T47D (cell line): ENCODE measurements around the gene ZC3H7A.
"Not testable (repeated sequence)": the region's sequence is repeated elsewhere in the genome, so short reads cannot be mapped to it uniquely, and the experiment has no call there.

Experiments
- DNase-seq, 2 experiments: peaks; one replicate each; pipeline versions ENCODE4 v3.0.0 to v3.0.0-alpha.2; 2011 to 2012; ENCODE audit warnings: low read depth in 1 of 2, low spot score in 1 of 2
- JUND ChIP-seq: IDR thresholded peaks from 2 replicates; pipeline ENCODE4 v1.6.1; 2012; ENCODE audit warnings: low read depth
- in situ Hi-C: cut with HindIII; loops from 2 replicates; pipeline ENCODE4 v1.10.0; 2016; ENCODE audit warnings: low sequenced_read_pairs, low pct_unique_long_range_greater_than_20kb

The ZC3H7A gene

DNA sequence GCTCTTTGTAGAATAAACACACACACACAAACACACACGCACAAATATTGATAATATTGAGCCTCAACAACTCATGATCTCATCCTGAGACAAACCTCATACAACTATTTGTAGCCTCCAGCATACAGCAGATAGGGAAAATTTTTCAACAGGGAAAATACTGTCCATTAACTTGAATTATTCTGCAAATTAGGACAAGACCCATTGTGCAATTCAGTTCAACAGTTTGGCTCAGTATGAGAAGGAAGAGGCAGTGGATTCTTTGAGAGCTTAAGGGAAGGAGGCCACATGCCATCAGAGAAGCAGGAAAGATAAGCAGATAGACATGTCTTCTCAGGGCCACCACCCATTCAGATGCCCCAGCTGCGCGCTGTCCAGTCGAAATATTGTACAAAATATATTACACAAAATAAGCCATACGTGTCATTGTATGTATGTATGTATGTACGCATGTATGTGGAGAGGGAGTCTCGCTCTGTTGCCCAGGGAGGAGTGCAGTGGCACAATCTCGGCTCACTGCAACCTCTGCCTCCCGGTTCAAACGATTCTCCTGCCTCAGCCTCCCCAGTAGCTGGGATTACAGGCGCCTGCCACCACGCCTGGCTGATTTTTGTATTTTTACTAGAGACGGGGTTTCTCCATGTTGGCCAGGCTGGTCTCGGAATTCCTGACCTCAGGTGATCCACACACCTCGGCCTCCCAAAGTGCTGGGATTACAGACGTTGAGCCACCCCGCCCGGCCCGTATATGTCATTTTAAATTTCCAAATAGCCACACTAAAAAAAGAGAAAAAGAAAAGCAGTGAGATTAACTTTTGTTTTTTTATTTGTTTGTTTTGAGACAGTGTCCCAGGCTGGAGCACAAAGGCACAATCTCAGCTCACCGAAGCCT is 1.8 kb downstream of the ZC3H7A start:
- in situ Hi-C loops, result no loop called here
- no peak for TF ChIP-seq JUND

DNA sequence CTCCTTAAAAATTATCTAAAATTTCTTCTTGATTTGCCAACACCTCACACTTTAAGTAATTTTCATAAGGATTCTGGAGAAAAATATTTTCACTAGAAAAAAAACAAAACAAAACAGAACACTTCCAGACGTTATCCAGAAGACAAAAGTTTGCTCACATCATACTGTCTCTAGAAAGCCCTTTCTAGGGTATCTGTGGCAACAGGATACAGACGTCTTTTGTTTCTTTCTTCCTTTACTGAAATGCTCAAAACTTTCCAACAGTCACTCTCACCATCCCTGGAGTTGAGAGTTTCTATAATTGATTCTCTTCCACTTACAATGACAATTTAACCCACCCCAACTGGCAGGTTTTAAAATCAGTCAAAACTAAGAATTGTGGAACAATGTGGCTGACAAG is 2.6 kb downstream of the ZC3H7A start:
- DNase-seq, result no peak
- no peak for TF ChIP-seq JUND
- in situ Hi-C loops, result no loop called here

More for the DNA sequence above, 1.8 kb downstream of the ZC3H7A start:
- DNase-seq, result no peak

DNA sequence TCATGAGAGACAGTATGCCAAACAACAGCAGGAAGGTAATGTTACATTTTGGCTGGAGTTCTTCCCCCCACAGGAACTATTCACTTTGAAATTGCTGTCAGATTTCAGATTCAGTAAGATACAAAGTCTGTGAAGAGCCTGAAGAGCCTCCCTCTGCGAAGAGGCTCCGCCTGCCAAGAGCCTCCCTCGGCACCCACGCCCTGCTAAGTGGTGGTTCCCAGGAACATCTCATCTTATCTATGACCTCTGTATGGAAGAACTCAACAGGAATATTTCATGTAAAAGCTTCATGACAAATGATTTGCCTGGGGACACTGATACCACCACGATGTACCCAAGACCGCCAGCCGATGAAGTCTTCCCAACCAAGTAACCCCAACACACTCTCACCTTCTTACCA is 3.2 kb downstream of the ZC3H7A start:
- no peak for DNase-seq

DNA sequence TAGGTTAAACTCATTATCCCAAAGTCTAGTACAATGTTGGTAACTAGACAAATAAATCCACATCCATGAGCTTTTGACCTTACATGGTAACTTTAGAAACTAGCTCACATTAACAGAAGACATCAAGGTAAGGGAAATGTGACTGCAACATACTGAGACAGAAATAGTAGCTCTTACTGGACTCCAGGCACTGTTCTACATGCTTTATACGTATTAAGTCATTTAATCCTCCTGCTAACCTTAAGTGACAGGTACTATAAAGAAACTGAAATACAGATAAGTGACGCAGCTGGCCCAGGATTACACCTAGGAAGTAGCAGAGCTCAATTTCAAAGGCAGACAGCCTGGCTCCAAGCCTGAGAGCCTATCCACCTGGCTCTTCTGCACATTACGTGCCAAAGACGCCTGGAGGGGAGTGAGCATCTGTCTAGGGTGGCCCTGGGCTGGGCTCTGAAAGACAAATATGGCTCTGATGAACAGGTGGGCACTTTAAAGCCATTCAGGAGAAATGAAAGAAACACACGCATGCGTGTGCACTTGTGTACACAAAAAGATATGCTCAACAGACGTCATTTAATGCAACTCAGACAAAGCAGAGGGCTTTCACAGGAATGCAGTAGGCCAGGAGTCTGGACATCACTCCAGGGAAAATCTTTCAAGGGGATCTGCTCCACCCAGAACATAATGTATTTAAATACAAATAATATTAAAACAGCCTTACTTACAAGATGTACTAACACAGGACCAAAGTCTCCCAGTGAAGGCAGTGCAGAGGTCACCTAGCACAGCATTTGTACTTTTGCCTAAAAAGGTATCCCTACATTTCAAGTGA is 4.4 kb downstream of the ZC3H7A start:
- in situ Hi-C loops, result no loop called here
- no peak for TF ChIP-seq JUND
- no peak for DNase-seq

More for the DNA sequence above, 3.2 kb downstream of the ZC3H7A start:
- no peak for TF ChIP-seq JUND
- in situ Hi-C loops, result no loop called here

DNA sequence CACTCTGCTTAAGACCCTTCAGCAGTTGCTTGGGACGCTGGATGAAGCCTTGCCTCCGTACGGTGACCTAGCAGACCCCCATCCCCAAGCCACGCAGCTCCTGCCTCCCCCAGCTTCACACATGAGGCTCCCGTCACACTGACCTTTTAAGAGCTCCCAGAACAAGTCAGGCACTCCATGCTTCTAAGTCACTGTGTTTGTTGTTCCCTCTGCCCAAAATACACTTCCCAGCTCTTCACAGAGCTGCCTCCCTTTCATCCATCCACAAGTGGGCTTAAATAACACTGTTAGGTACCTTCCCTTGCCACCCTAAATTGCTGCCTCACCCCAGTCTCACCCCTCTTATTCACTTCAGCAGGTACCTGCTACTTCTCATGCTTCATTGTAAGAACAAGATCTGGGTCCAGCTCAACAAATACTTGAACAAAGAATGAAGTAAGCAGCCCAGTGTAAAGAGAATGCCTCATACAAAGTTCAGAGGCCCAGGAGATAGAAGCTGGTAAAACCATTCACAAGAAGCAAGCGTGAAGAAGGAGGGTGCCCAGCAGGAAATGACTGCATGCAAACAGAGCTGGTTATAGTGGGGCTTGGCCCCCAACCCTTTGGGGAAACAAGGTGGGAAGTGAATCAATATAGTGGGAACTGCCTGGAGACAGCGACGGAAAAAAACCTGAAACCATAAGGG is 5.8 kb downstream of the ZC3H7A start:
- DNase-seq, result no peak
- in situ Hi-C loops, result no loop called here
- TF ChIP-seq JUND, result no peak

DNA sequence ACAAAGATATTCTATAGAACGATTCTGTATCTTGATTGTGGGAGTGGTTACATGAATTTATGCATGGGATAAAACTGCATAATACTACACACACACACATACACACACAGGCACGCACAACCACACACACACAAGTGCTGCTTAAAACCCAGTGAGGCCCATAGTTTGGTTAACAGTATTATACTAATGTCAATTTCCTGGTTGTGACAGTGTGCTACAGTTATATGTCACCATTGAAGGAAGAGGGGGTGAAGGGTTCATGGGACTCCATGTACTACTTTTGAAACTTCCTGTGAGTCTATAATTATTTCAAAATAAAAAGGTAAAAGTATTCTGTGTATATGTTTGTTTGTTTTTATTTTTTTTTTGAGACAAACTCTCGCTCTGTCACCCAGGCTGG is 8.1 kb downstream of the ZC3H7A start:
- in situ Hi-C loops, result no loop called here
- TF ChIP-seq JUND, result no peak
- no peak for DNase-seq

DNA sequence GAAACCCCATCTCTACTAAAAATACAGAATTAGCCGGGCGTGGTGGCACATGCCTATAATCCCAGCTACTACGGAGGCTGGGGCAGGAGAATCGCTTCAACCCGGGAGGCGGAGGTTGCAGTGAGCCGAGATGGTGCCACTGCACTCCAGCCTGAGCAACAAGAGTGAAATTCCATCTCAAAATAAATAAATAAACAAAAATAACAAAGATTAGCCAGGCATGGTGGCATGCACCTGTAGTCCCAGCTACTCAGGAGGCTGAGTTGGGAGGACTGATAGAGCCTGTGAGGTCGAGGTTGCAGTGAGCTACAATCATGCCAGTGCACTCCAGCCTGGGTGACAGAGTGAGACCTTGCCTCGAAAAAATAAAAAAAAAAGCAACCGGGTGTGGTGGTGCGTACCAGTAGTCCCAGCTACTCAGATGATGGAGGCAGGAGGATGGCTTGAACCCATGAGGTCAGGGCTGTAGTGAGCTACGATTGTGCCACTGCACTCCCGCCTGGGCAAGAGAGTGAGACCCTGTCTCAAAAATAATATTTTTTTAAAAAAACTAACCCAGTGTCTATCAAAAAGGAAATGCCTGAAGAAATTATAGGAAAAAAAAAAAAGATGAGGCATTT is 12.0 kb downstream of the ZC3H7A start:
- in situ Hi-C loops, DNase-seq: not testable (repeated sequence)

DNA sequence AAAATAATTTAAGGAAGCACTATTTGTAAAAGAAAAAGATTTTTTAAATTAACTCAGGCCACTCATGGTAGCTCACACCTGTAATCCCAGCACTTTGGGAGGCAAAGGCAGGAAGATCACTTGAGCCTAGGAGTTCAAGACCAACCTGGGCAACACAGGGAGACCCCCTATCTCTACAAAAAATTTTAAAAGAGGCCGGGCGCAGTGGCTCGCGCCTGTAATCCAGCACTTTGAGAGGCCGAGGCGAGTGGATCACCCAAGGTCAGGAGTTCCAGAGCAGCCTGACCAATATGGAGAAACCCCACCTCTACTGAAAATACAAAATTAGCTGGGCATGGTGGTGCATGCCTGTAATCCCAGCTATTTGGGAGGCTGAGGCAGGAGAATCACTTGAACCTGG is 12.7 kb downstream of the ZC3H7A start:
- in situ Hi-C loops, DNase-seq: not testable (repeated sequence)

DNA sequence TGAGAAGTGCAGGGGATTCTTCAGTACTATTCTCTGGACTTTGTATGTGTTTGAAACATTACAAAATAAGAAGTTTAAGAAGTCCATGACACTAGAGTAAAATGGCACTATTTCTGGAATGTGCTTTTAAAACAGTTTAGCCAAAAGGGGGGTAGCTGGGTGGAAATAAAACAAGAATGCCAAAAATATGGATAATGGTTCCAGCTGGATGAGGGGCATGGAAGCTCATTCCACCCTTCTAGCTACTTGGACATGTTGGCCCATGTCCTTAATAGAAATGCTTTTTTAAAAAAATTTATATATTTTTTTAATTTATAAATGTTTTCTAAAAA is 13.1 kb downstream of the ZC3H7A start:
- in situ Hi-C loops, result no loop called here
- no peak for TF ChIP-seq JUND
- no peak for DNase-seq

DNA sequence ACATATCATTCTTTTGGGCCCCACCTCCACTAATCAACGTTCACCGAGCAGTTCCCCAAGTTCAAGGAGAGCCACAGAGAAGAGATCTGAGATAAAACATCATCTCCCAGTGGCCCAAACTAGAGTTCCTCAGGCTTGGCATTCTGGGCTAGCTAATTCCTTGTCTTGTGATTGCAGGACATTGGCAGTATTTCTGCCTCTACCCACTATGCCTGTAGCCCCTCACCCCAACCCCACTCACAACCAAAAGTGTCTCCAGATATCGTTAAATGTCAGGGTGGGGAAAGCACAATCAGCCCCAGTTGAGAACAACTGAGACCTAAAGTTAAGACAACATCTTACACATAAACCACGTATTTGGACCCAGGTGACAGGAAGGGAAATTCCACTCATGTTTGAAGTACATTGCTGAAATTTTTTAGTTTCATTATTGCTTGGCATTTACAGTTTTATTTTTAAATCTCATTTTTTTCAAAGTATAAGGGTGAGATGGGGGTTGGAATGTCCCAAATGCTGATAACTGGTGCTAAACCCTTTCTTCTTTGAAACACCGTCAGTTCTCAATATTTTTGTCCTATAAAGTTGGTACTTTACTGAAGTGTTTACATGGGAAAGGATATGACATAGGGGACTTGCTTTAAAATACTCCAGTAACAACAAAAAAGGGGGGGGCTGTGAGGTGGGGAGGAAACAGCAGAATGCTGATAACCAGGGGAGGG is 13.6 kb downstream of the ZC3H7A start:
- TF ChIP-seq JUND, result no peak
- in situ Hi-C loops, result no loop called here
- DNase-seq, result no peak

DNA sequence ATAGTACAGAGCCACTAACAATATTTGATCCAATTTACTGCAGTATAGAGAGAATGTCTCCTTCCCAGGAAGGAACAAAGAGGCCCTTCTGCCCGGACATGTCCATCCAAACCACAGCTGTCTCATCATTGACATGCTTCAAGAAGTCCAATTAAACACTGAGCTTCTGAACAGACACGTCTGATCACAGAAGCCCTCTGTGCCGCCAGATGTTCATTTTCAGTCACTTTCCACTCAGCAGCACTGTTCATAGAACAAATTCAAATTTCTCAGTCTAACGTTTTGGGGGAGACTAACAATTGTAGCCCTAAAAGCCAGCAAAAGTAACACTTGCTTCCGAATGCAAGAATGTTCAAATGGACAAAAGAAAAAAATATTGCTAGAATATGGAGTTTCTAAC is 15.3 kb downstream of the ZC3H7A start:
- in situ Hi-C loops, result no loop called here
- no peak for DNase-seq
- TF ChIP-seq JUND, result no peak
